Femur (tissue), 1 donor: Measurements from ENCODE around the gene NELFB.

Experiments
- DNase-seq: peaks from one replicate; pipeline ENCODE4 v3.0.0-alpha.2; 2017

Gene NELFB

GRCh38 chr9:137223078-137223970, 31.8 kb upstream of the NELFB start:
- peak; percentile 98 for DNase-seq

GRCh38 chr9:137224830-137225694, 30.1 kb upstream of the NELFB start, which contains the start of gene CYSRT1:
Gene CYSRT1 (plus strand): TSS chr9:137225174. CDS start chr9:137225622, 448 bp downstream.
- DNase-seq, result no peak

- no peak for DNase-seq
These were observed 29.3 kb upstream of the NELFB start for GRCh38 chr9:137225699-137226331.

GRCh38 chr9:137226338-137227053, 28.6 kb upstream of the NELFB start:
- DNase-seq, result no peak

- peak; percentile 79 for DNase-seq
These were observed 27.9 kb upstream of the NELFB start, which contains the start of gene RNF224 for GRCh38 chr9:137227054-137227852. Gene RNF224 (plus strand): TSS chr9:137227502. CDS start chr9:137228336, 834 bp downstream.

- DNase-seq, result no peak
These were observed 27.1 kb upstream of the NELFB start for GRCh38 chr9:137227853-137228505.

GRCh38 chr9:137228506-137228967, 26.6 kb upstream of the NELFB start:
- DNase-seq, result no peak

GRCh38 chr9:137228968-137229896, 25.9 kb upstream of the NELFB start:
- DNase-seq, result no peak

GRCh38 chr9:137229903-137230704, 25.0 kb upstream of the NELFB start:
- no peak for DNase-seq

GRCh38 chr9:137230705-137231371, 24.3 kb upstream of the NELFB start, which contains the start of gene SLC34A3:
Gene SLC34A3 (plus strand): TSS chr9:137230901. CDS start chr9:137231703, 802 bp downstream.
- DNase-seq, result no peak

- no peak for DNase-seq
These were observed 23.6 kb upstream of the NELFB start for GRCh38 chr9:137231372-137232039.

- no peak for DNase-seq
These were observed 23.0 kb upstream of the NELFB start for GRCh38 chr9:137232101-137232500.

- no peak for DNase-seq
These were observed 22.6 kb upstream of the NELFB start for GRCh38 chr9:137232510-137232909.

- DNase-seq, result no peak
These were observed 21.8 kb upstream of the NELFB start for GRCh38 chr9:137233143-137233980.

GRCh38 chr9:137234055-137234697, 21.0 kb upstream of the NELFB start:
- DNase-seq, result no peak
